A549 (cell line): ENCODE results near the gene NKX6-2. TPM values are rescaled to one million over a fixed set of nuclear protein-coding genes. Genes with fewer than 3 reads are reported as not detected.

Source experiments
- ATAC-seq, 2 experiments: fragments of 200-7000 bp in 1 of 2; fragments of >200 bp in 1 of 2; cut with Nextera tagmentation in 1 of 2; cut with Tn5 transposase in 1 of 2; 3 replicates each; pipeline versions ENCODE4 v1.8.0 to v1.9.1; 2018 to 2020; ENCODE audit warnings: mild to moderate bottlenecking in 1 of 2, moderate library complexity in 1 of 2
- CTCF ChIA-PET: fragments of 300-600 bp; sonication (Branson Sonifier 250); formaldehyde crosslinking; extraction: SDS; loops from one replicate; lab custom pipeline; 2021; ENCODE audit warnings: antibody characterized with exemption, inconsistent platforms; lab: Yijun Ruan, JAX
- POLR2A ChIA-PET: fragments of 350-600 bp; formaldehyde crosslinking; extraction: SDS; loops from one replicate; lab custom pipeline; 2021; ENCODE audit warnings: antibody characterized with exemption, inconsistent platforms; lab: Yijun Ruan, JAX
- DNase-seq, 2 experiments: peaks; one replicate each; pipeline versions ENCODE4 v3.0.0 to v3.0.0-alpha.2; 2011 to 2016; ENCODE audit warnings: low read depth in 1 of 2, low spot score in 1 of 2
- FAIRE-seq: peaks from 2 replicates; lab custom pipeline; 2011; peaks lifted over from hg19 to GRCh38; lab: Jason Lieb, UNC
- H3K27ac ChIP-seq, 2 experiments: fragments of >200 bp; sonication (Bioruptor Twin); formaldehyde crosslinking; 3 replicates each; pipeline ENCODE4 v1.5.1; 2016 to 2017
- H3K4me1 ChIP-seq: fragments of >200 bp; sonication (Bioruptor Twin); formaldehyde crosslinking; 3 replicates; pipeline ENCODE4 v1.6.1; 2016
- H3K4me2 ChIP-seq: fragments of >200 bp; sonication (Bioruptor Twin); formaldehyde crosslinking; 3 replicates; pipeline ENCODE4 v1.6.1; 2016
- H3K4me3 ChIP-seq: fragments of >200 bp; sonication (Bioruptor Twin); formaldehyde crosslinking; 3 replicates; pipeline ENCODE4 v1.5.1; 2016
- H3K9me3 ChIP-seq: fragments of >200 bp; sonication (Bioruptor Twin); formaldehyde crosslinking; 3 replicates; pipeline ENCODE4 v1.6.1; 2016
- CBX2 ChIP-seq: fragments of 200-600 bp; sonication (generic); IDR thresholded peaks from 2 replicates; pipeline ENCODE4 v1.6.1; 2016; ENCODE audit warnings: low read depth, mild to moderate bottlenecking, borderline replicate concordance
- CBX8 ChIP-seq: fragments of 200-600 bp; sonication (generic); IDR thresholded peaks from 2 replicates; pipeline ENCODE4 v1.6.1; 2016
- ESRRA ChIP-seq: fragments of 150-350 bp; IDR thresholded peaks from 2 replicates; pipeline ENCODE4 v1.6.1; 2014; ENCODE audit warnings: mild to moderate bottlenecking, low read length, borderline replicate concordance
- FOSB ChIP-seq: fragments of 250-450 bp; sonication (Bioruptor Pico); IDR thresholded peaks from 2 replicates; pipeline ENCODE4 v1.5.0; 2020; ENCODE audit warnings: mild to moderate bottlenecking, moderate library complexity
- HDAC2 ChIP-seq: fragments of 200-600 bp; sonication (generic); IDR thresholded peaks from 2 replicates; pipeline ENCODE4 v1.6.1; 2016
- HEYL ChIP-seq: fragments of 250-450 bp; sonication (Bioruptor Pico); IDR thresholded peaks from 2 replicates; pipeline ENCODE4 v1.8.0; 2021; ENCODE audit warnings: mild to moderate bottlenecking, moderate library complexity
- JUNB ChIP-seq: fragments of >200 bp; sonication (Bioruptor Twin); formaldehyde crosslinking; IDR thresholded peaks from 2 replicates; pipeline ENCODE4 v1.6.1; 2016
- KDM1A ChIP-seq: fragments of 200-600 bp; sonication (generic); IDR thresholded peaks from 2 replicates; pipeline ENCODE4 v1.6.1; 2016; ENCODE audit warnings: low read depth, mild to moderate bottlenecking
- KDM5A ChIP-seq: fragments of 200-600 bp; sonication (generic); IDR thresholded peaks from 2 replicates; pipeline ENCODE4 v1.6.1; 2016; ENCODE audit warnings: antibody characterized with exemption, mild to moderate bottlenecking
- MAFK ChIP-seq: fragments of 450-650 bp; IDR thresholded peaks from 2 replicates; pipeline ENCODE4 v1.6.1; 2014; ENCODE audit not compliant: partially characterized antibody
- MYC ChIP-seq: IDR thresholded peaks from 2 replicates; pipeline ENCODE4 v1.6.1; 2012; ENCODE audit warnings: mild to moderate bottlenecking, inconsistent platforms, low read length, improper control_type of control experiment, borderline replicate concordance
- NFE2L2 ChIP-seq: fragments of 150-350 bp; conservative IDR thresholded peaks from 2 replicates; pipeline ENCODE4 v1.6.1; 2014; ENCODE audit warnings: low read length
- NPAS2 ChIP-seq: fragments of 250-450 bp; sonication (Bioruptor Pico); IDR thresholded peaks from 2 replicates; pipeline ENCODE4 v1.8.0; 2022; ENCODE audit warnings: mild to moderate bottlenecking, moderate library complexity, borderline replicate concordance
- PHF8 ChIP-seq: fragments of 200-600 bp; sonication (generic); IDR thresholded peaks from 2 replicates; pipeline ENCODE4 v1.6.1; 2016; ENCODE audit warnings: low read depth, mild to moderate bottlenecking, antibody characterized with exemption, moderate library complexity, borderline replicate concordance
- POLR2AphosphoS2 ChIP-seq: conservative IDR thresholded peaks from 2 replicates; pipeline ENCODE4 v1.6.1; 2012; ENCODE audit warnings: low read length, improper control_type of control experiment, inconsistent platforms
- RAD21 ChIP-seq, 2 experiments: fragments of >200 bp in 1 of 2; sonication (Bioruptor Twin) in 1 of 2; formaldehyde crosslinking in 1 of 2; IDR thresholded peaks in 1 of 2; conservative IDR thresholded peaks in 1 of 2; 2 replicates in 1 of 2; 3 replicates in 1 of 2; pipeline ENCODE4 v1.6.1; 2012 to 2018; ENCODE audit warnings: inconsistent platforms in 1 of 2
- RARB ChIP-seq: fragments of 250-450 bp; sonication (Bioruptor Pico); IDR thresholded peaks from 2 replicates; pipeline ENCODE4 v1.8.0; 2021; ENCODE audit warnings: mild to moderate bottlenecking, moderate library complexity
- RFX5 ChIP-seq: fragments of 450-650 bp; IDR thresholded peaks from 2 replicates; pipeline ENCODE4 v1.7.1; 2014; ENCODE audit warnings: antibody characterized with exemption, mild to moderate bottlenecking, moderate library complexity
- TFCP2L1 ChIP-seq: fragments of 250-450 bp; sonication (Bioruptor Pico); IDR thresholded peaks from 2 replicates; pipeline ENCODE4 v1.5.0; 2021; ENCODE audit warnings: mild to moderate bottlenecking
- TP53 ChIP-seq: fragments of 250-450 bp; sonication (Bioruptor Pico); IDR thresholded peaks from 2 replicates; pipeline ENCODE4 v1.5.0; 2021; ENCODE audit warnings: mild to moderate bottlenecking, moderate library complexity
- WGBS: methylation state at CpG from one replicate; pipeline ENCODE4 v1.1.6; 2017; ENCODE audit errors: missing lambda C conversion rate; 5-methylcytosine and 5-hydroxymethylcytosine counted together
- polyA plus RNA-seq, 4 experiments: library from polyadenylated mRNA; depleted of rRNA in 3 of 4; stranded (reverse); fragments of >200 nt; fragmentation: RNase III in 1 of 4; extraction: RNeasy Plus Mini Kit Qiagen cat#74134 plus additional on column Dnase treatment in 1 of 4; gene quantifications; 2 replicates in 3 of 4; 3 replicates in 1 of 4; pipeline ENCODE4 v1.2.3, GENCODE V29; 2011 to 2017
- TF ChIP-seq, protein P1 (sequence below): fragments of 250-450 bp; sonication (Bioruptor Pico); IDR thresholded peaks from 2 replicates; pipeline ENCODE4 v1.5.0; 2020; ENCODE audit warnings: low read depth, mild to moderate bottlenecking, moderate library complexity
- TF ChIP-seq, protein P2 (sequence below): IDR thresholded peaks from 2 replicates; pipeline ENCODE4 v1.6.1; 2012
- TF ChIP-seq, protein P3 (sequence below): fragments of 250-450 bp; sonication (Bioruptor Pico); IDR thresholded peaks from 2 replicates; pipeline ENCODE4 v1.5.0; 2021; ENCODE audit warnings: mild to moderate bottlenecking, moderate library complexity, borderline replicate concordance
- TF ChIP-seq, protein P4 (sequence below): IDR thresholded peaks from 2 replicates; pipeline ENCODE4 v1.6.1; 2012; ENCODE audit warnings: low read depth, borderline replicate concordance

Gene NKX6-2
- polyA plus RNA-seq, 2 of the 4 experiments (the other 2 are of a cell fraction), result not detected

DNA sequence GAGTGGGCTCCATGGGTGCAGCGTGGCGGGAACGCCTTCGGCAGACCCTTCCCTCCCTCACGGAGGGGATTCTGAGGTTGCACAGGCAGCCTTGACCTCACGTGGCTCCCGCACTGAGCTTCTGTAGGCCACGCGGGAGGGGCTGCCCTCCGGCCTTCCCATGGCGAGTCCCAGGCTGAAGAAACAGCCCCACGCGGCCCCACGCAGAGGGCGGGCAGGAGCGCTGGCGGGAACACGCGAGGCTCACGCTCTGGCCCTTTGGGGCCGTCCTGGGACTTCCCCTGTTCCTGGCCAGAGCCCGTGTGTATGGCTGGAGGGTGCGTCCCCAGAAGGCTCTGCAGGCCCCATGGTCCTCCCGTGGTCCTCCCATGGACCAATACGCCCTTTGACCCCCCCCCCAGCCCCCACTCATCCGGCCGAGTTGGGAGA, 21.7 kb upstream of the NKX6-2 start:
- no peak for DNase-seq
- WGBS, result 74% methylated on average over 14 of the region's 27 CpGs
- FAIRE-seq, result no peak
- CTCF ChIA-PET, result interaction anchor here (0.8 to 4.6 kb wide), 3 partner anchors 14 to 164 kb away, joined by 3 to 16 read pairs (median 3); no protein-coding TSS in a partner anchor
- TF ChIP-seq KDM5A (no peak), ESRRA (no peak), JUNB (no peak), MAFK (no peak), MYC (no peak)
- TF ChIP-seq, all 56 proteins: peak for 0
- no peak overlapping the region for H3K4me2 ChIP-seq
- no peak for ATAC-seq
- POLR2A ChIA-PET, result no interaction called here
- H3K4me1 ChIP-seq, result no peaks in the 10 kb centered on the region
- no peak overlapping the region for H3K4me3 ChIP-seq
- no peaks in the 10 kb centered on the region for H3K9me3 ChIP-seq
- H3K27ac ChIP-seq, result no peak overlapping the region

DNA sequence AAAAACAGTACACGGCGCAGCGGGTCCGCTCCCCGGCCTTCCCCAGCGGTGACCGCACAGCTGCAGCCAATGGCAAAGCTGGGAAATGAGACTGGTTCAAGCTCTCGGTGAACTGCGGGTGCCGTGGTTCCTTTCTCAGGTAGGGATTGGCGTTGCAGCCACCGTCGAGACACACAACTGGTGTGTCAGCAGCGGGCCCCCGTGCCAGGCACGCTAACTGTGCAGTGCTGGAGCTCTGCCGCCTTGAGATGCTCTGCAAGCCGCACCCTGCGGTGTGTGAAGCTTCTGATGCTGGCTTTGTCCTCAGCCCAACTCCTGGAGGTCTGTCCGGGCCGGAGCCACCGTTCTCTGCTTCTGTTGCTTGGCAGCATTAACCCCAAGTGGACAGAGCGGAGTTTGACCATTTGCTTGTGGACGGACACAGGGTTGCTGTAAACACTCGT, 20.6 kb upstream of the NKX6-2 start:
- CTCF ChIA-PET, result interaction anchor here (0.6 to 4.6 kb wide), 5 partner anchors 10 to 152 kb away, joined by 3 to 16 read pairs (median 3); partner anchors contain the start of gene CFAP46
- Histone ChIP-seq H3K4me1 (no peaks in the 10 kb centered on the region), H3K4me3 (no peak overlapping the region), H3K27ac (no peak overlapping the region), H3K9me3 (0 out of 3 replicates have a peak, but pooled peaks cover 3% of the 10 kb centered on the region), H3K4me2 (no peak overlapping the region)
- WGBS, result 67% methylated on average over 23 of the region's 25 CpGs
- DNase-seq, result no peak
- no peak for FAIRE-seq
- ATAC-seq, result peak in 1 of 2 experiments; percentile 7; a peak in 1 of 6 replicates
- no peak for TF ChIP-seq JUNB
- TF ChIP-seq POLR2AphosphoS2, result no peak
- no peak for TF ChIP-seq RAD21 (conservative IDR thresholded peaks at IDR 0.05 in 1 of 2, IDR thresholded peaks at IDR 0.05 in 1 of 2)
- TF ChIP-seq RFX5, result no peak
- TF ChIP-seq KDM1A, result no peak
- no peak for TF ChIP-seq FOSB (CRISPR knock-in tag)
- TF ChIP-seq NFE2L2, result no peak
- TF ChIP-seq TFCP2L1 (CRISPR knock-in tag), result no peak
- no peak for TF ChIP-seq NPAS2 (CRISPR knock-in tag)
- TF ChIP-seq, protein P1, sequence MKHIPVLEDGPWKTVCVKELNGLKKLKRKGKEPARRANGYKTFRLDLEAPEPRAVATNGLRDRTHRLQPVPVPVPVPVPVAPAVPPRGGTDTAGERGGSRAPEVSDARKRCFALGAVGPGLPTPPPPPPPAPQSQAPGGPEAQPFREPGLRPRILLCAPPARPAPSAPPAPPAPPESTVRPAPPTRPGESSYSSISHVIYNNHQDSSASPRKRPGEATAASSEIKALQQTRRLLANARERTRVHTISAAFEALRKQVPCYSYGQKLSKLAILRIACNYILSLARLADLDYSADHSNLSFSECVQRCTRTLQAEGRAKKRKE (CRISPR knock-in tag), result no peak
- TF ChIP-seq TP53 (CRISPR knock-in tag), result no peak
- TF ChIP-seq PHF8, result no peak
- no peak for TF ChIP-seq HEYL (CRISPR knock-in tag)
- TF ChIP-seq, protein P2, sequence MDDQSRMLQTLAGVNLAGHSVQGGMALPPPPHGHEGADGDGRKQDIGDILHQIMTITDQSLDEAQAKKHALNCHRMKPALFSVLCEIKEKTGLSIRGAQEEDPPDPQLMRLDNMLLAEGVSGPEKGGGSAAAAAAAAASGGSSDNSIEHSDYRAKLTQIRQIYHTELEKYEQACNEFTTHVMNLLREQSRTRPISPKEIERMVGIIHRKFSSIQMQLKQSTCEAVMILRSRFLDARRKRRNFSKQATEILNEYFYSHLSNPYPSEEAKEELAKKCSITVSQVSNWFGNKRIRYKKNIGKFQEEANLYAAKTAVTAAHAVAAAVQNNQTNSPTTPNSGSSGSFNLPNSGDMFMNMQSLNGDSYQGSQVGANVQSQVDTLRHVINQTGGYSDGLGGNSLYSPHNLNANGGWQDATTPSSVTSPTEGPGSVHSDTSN, result no peak
- POLR2A ChIA-PET, result no interaction called here

DNA sequence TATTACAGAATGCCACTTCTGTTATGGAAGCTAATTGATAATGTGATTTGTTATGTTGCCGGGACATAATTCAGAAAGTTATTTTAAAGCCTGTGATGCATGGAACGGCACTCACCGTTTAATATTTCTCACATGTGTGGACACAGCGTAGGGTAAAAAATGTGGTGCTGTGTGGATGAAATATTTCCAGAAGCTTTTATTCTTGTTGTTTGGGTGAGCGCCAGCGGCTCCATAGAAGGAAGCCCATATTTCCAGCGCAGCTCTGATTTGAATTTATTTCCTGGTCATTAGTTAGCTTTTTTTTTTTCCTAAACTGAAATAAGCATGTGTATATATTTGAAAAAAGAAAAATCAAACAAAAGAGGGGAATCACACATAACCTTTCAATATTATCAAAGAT, 20.2 kb upstream of the NKX6-2 start:
- 80% methylated on average over 7 of the region's 7 CpGs for WGBS
- Histone ChIP-seq H3K4me1 (no peaks in the 10 kb centered on the region), H3K4me2 (no peak overlapping the region), H3K27ac (no peak overlapping the region)
- ATAC-seq (no peak), DNase-seq (no peak)
- CTCF ChIA-PET, result interaction anchor here (0.6 to 4.6 kb wide), 7 partner anchors 9 to 520 kb away, joined by 3 to 16 read pairs (median 3); partner anchors contain the start of gene CFAP46
- no peak for TF ChIP-seq NFE2L2
- TF ChIP-seq CBX8, result no peak
- TF ChIP-seq HDAC2, result no peak
- TF ChIP-seq, protein P3, sequence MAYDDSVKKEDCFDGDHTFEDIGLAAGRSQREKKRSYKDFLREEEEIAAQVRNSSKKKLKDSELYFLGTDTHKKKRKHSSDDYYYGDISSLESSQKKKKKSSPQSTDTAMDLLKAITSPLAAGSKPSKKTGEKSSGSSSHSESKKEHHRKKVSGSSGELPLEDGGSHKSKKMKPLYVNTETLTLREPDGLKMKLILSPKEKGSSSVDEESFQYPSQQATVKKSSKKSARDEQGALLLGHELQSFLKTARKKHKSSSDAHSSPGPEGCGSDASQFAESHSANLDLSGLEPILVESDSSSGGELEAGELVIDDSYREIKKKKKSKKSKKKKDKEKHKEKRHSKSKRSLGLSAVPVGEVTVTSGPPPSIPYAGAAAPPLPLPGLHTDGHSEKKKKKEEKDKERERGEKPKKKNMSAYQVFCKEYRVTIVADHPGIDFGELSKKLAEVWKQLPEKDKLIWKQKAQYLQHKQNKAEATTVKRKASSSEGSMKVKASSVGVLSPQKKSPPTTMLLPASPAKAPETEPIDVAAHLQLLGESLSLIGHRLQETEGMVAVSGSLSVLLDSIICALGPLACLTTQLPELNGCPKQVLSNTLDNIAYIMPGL (CRISPR knock-in tag), result no peak
- TF ChIP-seq CBX2, result no peak
- TF ChIP-seq, protein P4, sequence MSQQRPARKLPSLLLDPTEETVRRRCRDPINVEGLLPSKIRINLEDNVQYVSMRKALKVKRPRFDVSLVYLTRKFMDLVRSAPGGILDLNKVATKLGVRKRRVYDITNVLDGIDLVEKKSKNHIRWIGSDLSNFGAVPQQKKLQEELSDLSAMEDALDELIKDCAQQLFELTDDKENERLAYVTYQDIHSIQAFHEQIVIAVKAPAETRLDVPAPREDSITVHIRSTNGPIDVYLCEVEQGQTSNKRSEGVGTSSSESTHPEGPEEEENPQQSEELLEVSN, result no peak
- TF ChIP-seq RARB, result no peak
- no peak for TF ChIP-seq MYC
- TF ChIP-seq, protein P2, result no peak
- TF ChIP-seq, all 56 proteins: peak for 0
- H3K4me3 ChIP-seq, result no peak overlapping the region
- POLR2A ChIA-PET, result no interaction called here
- no peak for FAIRE-seq
- 0 out of 3 replicates have a peak, but pooled peaks cover 3% of the 10 kb centered on the region for H3K9me3 ChIP-seq
